ENCODE measurements around the gene AGAP3. TPM values are rescaled to one million over a fixed set of nuclear protein-coding genes. Genes with fewer than 3 reads are reported as not detected.

The AGAP3 gene
- total RNA-seq, 1 donor from 2014 or later, result 135 TPM

DNA sequence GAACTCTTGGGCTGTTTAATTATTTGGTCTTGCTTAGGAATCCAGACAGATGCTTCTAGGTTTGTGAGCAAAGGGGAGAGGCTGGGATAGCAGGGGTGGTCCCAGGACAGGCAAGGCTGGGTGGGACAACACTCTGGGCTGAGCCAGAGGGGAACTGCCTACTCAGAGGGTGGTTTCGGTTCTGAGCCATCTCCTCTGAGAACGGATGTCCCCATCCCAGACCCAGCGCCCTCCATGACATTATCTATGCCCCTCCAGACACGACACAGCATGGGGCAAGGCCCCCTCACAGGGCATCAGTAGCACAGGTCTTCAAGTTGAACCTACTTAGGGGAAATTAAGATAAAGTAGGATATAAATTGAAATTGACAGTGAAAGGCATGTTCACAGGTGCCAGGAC, 93.7 kb downstream of the AGAP3 start:
- no peaks in the 10 kb centered on the region for H3K9me3 Mint-ChIP-seq (ENCODE audit: unreplicated experiment)
- H3K4me1 Mint-ChIP-seq (ENCODE audit: unreplicated experiment), result no peaks in the 10 kb centered on the region
- no peak overlapping the region for H3K27ac Mint-ChIP-seq (ENCODE audit: unreplicated experiment)
- TF ChIP-seq, protein P1, sequence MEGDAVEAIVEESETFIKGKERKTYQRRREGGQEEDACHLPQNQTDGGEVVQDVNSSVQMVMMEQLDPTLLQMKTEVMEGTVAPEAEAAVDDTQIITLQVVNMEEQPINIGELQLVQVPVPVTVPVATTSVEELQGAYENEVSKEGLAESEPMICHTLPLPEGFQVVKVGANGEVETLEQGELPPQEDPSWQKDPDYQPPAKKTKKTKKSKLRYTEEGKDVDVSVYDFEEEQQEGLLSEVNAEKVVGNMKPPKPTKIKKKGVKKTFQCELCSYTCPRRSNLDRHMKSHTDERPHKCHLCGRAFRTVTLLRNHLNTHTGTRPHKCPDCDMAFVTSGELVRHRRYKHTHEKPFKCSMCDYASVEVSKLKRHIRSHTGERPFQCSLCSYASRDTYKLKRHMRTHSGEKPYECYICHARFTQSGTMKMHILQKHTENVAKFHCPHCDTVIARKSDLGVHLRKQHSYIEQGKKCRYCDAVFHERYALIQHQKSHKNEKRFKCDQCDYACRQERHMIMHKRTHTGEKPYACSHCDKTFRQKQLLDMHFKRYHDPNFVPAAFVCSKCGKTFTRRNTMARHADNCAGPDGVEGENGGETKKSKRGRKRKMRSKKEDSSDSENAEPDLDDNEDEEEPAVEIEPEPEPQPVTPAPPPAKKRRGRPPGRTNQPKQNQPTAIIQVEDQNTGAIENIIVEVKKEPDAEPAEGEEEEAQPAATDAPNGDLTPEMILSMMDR (IDR thresholded peaks at IDR 0.05), result no peak
- H3K36me3 Mint-ChIP-seq (ENCODE audit: unreplicated experiment), result no peaks in the 10 kb centered on the region
- H3K4me3 Mint-ChIP-seq (ENCODE audit: unreplicated experiment), result no peak overlapping the region
- peak; percentile 60 for DNase-seq (ENCODE audit: extremely low spot score, unreplicated experiment)
- peaks cover 47% of the 10 kb centered on the region for H3K27me3 Mint-ChIP-seq (ENCODE audit: unreplicated experiment)

DNA sequence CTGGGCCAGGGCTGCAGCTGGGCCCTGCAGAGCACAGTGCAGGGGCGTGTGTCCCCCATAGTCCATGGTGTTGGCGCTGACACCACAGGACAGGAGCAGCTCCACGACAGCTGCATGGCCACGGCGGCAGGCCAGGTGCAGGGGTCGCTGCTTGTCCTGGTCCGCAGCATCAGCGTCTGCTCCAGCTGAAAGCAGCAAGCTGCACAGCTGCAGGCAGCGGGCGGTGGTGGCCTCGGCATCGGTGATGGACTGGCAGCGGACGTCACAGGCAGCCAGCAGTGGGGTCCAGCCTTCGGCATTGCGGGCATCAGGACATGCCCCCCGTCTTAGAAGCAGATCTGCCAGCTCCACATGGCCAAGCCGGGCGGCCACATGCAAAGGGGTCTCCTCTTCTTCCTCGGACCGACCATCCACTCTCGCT, 94.7 kb downstream of the AGAP3 start:
- no peak overlapping the region for H3K4me3 Mint-ChIP-seq (ENCODE audit: unreplicated experiment)
- H3K4me1 Mint-ChIP-seq (ENCODE audit: unreplicated experiment), result no peaks in the 10 kb centered on the region
- peaks cover 47% of the 10 kb centered on the region for H3K27me3 Mint-ChIP-seq (ENCODE audit: unreplicated experiment)
- TF ChIP-seq, protein P1 (IDR thresholded peaks at IDR 0.05), result no peak
- no peaks in the 10 kb centered on the region for H3K9me3 Mint-ChIP-seq (ENCODE audit: unreplicated experiment)
- H3K27ac Mint-ChIP-seq (ENCODE audit: unreplicated experiment), result no peak overlapping the region
- no peak for DNase-seq (ENCODE audit: extremely low spot score, unreplicated experiment)
- no peaks in the 10 kb centered on the region for H3K36me3 Mint-ChIP-seq (ENCODE audit: unreplicated experiment)

DNA sequence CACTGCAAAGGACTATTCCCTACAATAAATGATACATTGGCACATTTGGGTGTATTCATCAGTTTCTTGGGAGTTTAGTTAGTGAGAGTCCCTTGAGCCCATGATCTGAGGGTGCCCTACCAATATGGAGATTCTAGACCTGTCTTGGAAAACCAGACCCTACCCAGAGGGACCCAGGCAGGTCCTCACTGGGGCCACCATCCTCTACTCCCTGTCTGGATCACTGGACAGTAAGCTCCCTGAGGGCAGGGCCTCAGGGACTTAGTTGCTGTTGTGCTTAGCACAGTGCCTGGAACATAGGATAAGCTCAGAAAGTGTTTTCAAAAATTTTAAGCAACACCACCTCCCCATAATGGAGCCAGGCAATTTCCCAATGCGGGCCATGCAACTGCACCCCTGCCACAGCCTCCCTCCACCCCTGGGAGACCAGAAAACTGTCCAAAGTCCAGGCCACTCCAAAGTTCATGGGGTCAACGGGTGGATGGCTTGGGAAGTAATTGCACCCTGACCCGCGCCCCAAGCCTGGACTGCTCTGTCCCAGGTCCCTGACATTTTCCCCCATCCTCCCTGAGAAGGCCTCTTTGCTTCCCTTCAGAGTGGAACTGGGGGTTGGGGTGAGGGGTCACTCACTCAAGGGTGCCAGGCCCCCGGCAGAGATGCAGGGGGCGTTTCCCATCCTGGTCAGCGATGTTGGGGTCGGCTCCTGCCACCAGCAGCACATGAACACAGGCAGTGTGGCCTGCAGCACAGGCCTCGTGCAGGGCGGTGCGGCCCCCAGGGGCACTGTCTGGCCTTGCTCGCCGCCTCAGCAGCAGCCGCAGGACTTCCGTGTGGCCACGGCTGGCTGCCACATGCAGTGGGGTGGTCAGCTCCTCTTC, 99.7 kb downstream of the AGAP3 start:
- H3K9me3 Mint-ChIP-seq (ENCODE audit: unreplicated experiment), result no peaks in the 10 kb centered on the region
- TF ChIP-seq, protein P1 (IDR thresholded peaks at IDR 0.05), result no peak
- H3K27me3 Mint-ChIP-seq (ENCODE audit: unreplicated experiment), result peaks cover 34% of the 10 kb centered on the region
- H3K4me3 Mint-ChIP-seq (ENCODE audit: unreplicated experiment), result no peak overlapping the region
- no peak overlapping the region for H3K27ac Mint-ChIP-seq (ENCODE audit: unreplicated experiment)
- H3K4me1 Mint-ChIP-seq (ENCODE audit: unreplicated experiment), result no peaks in the 10 kb centered on the region
- DNase-seq (ENCODE audit: extremely low spot score, unreplicated experiment), result no peak
- no peaks in the 10 kb centered on the region for H3K36me3 Mint-ChIP-seq (ENCODE audit: unreplicated experiment)

DNA sequence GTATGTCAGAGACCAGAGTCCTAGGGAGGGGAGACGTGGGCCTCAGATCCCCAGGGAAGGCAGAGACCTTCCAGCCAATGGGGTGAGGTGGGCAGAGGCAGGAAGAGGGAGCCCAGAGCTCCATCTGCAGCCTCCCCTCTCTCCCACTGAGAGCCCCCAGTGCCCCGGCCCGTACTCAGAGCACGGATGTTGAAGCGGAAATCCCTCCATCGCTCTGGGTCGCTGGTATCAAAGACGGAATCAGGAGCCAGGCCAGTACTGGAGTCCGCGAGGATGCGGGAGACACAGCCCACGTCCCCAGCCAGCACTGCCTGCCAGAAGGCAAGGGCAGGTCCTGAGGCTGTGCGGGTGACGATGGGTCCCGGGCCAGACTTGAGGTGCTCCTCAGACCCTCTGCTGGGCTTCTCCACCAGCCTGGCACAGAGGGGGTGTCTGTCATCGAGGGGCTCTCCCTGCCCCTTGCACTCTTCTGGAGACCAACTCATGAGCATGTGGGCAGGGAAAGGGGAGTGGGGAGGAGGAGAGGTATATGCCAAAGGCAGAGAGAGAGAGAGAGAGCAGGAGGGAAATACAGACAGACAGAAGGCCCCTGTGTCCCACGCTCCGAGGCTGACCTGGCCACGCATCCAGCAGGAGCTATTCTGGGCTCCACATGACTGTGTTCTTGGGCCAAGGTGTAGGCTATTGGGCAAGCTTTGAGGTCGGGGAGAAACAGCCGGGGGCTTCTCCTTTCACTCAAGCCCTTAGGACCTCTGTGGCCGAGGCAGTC, 100.5 kb downstream of the AGAP3 start, which contains the start of gene ASB10:
TSS of gene ASB10 (minus strand) at position 611 of the 769 bp plus-strand sequence. CDS start at position 491, 120 bp downstream.
- H3K36me3 Mint-ChIP-seq (ENCODE audit: unreplicated experiment), result no peaks in the 10 kb centered on the region

More for the DNA sequence above, 100.5 kb downstream of the AGAP3 start, which contains the start of gene ASB10:
- Mint-ChIP-seq H3K9me3 (ENCODE audit: unreplicated experiment) (no peaks in the 10 kb centered on the region), H3K4me1 (ENCODE audit: unreplicated experiment) (no peaks in the 10 kb centered on the region), H3K27ac (ENCODE audit: unreplicated experiment) (no peak within 1 kb of the TSS), H3K4me3 (ENCODE audit: unreplicated experiment) (no peak within 1 kb of the TSS), H3K27me3 (ENCODE audit: unreplicated experiment) (peaks cover 34% of the 10 kb centered on the region)
- no peak for DNase-seq (ENCODE audit: extremely low spot score, unreplicated experiment)
- TF ChIP-seq, protein P1 (IDR thresholded peaks at IDR 0.05), result no peak
